Occipital lobe (tissue), 2 donors: Measurements from ENCODE around the gene PHLDA2. TPM values are rescaled to one million over a fixed set of nuclear protein-coding genes. Genes with fewer than 3 reads are reported as not detected.

Experiments used
- DNase-seq: peaks from one replicate; lab custom pipeline; 2025; lab: John Stamatoyannopoulos, UW
- total RNA-seq: library from RNA; depleted of rRNA; stranded (reverse); fragments of >200 nt; gene quantifications from one replicate; pipeline ENCODE4 v1.2.3, GENCODE V29; 2014

Gene PHLDA2
- total RNA-seq, 1 donor from 2014 or later, result not detected

DNA sequence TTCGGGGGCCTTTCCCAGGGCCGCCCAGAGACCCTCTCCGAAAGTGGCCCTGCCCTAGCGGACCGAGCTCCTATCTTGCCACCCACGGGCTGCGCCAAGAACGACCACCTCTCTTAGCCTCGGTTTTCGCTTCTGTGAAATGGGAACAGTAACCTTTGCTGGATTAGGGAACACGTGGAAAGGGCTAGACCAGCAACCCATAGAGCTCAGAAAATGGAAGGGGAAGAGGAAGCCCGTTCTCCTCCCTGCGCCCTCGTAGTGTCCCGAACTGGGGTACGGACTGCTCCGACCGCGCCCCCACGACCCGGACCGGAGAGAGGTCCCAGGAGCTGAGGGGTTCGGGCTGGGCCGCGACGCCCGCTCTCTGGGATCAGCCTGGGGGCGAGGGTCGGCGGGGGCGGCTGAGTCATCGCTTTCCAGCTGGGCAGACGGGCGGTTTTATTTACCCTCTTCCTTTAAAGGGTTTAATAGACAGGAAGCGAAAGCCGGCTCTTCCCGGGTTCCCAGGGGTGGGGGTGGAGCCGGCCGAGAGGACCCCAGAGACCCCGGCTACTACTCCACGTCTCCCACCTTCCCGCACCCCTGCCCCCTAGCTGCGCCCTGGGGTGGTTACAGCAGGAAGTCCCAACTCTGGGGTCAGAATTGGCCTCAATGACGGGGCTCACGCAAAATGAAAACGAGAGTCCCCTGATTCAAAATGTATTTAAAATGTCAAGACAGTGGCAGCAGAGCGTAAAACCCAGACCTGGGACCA is 907 bp upstream of the PHLDA2 start:
- no peak for DNase-seq

DNA sequence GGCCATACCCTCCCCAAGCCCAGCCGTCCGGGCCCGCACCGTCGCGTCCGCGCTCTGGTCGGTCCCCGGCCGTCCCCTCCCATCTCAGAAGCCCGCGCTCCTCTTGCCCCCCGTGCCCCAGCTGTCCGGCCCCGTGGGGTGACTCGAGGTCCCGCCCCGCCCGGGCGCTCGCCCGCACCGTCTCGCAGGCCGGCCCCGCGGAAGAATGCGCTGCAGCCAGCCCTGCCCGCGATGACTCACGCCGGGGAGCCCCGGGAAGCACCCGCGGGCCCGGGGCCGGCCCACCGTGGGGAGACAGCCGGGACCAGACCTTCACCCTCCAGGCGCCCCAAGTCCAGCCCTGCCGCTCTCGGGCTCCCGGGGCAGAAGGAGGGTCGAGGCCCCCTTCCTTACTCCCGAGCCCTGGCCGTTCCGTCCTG is 320 bp upstream of the PHLDA2 start:
- no peak for DNase-seq

DNA sequence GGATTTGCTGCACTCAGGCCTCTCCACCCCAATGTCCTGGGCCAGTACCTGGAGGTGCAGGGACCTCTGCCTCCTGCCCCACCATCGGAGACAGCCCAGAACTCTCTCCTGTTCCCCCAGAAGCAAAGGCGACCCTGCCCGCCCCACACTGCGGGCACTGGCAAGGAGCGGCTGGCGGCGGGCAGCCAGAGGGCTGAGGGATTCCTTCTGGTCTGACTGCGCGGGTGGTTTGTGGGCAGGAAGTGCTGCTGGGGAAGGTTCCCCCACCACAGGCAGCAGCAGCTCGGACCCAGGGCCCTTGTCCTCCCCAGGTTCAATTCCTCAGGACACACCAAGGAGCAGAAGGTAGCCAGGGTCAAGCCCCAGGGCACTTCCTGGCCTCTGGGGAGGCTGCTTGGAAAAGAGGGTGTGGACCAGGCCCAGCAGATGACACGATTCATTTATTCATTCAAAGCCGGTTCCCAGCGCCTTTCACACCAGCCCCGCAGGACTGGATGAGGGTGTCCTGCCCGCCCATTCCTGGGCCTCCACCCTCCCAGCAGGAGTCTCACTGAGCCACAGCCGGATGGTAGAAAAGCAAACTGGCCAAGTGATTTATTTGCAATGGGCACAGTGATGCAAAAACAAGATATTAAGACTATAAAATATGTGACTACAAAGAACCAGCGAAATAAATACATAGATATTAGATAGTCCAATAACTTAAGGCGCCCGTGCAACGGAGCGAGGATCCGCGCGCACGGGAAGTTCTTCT is 1.2 kb downstream of the PHLDA2 start:
- DNase-seq, result no peak

DNA sequence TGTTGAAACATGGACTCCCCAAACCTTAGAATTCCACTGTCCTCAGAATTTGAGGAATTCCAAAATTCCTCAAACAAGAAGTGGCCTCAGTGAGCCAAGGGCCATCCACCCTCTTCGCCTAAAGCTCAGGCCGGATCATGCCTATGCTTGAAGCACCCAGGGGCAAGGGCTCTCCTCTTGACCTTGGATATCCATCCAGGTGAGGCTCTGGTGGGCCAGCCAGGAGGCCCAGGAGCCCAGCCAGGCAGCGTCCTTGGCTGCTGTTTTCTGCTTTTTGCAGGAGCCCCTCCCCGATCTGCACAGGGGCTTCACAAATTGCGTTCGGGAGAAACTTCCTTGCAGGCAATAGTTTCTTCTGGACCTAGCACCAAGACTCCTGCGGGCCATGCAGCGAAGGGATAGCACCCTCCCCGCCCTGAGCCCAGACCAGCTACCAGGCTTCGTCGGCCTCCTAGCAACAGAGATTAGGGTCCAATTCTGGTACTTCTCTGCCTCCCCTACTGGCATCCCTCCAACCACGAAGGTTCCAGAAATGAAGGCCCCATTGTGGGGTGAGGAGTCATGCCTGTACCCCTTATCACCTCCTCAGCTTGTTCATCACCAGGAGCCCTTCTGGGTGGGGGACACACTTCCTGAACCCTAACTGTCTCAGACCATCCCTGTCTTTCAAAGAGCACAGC is 2.0 kb downstream of the PHLDA2 start:
- DNase-seq, result no peak

GRCh38 chr11:2926611-2927051 is 2.6 kb downstream of the PHLDA2 start:
- DNase-seq, result no peak

DNA sequence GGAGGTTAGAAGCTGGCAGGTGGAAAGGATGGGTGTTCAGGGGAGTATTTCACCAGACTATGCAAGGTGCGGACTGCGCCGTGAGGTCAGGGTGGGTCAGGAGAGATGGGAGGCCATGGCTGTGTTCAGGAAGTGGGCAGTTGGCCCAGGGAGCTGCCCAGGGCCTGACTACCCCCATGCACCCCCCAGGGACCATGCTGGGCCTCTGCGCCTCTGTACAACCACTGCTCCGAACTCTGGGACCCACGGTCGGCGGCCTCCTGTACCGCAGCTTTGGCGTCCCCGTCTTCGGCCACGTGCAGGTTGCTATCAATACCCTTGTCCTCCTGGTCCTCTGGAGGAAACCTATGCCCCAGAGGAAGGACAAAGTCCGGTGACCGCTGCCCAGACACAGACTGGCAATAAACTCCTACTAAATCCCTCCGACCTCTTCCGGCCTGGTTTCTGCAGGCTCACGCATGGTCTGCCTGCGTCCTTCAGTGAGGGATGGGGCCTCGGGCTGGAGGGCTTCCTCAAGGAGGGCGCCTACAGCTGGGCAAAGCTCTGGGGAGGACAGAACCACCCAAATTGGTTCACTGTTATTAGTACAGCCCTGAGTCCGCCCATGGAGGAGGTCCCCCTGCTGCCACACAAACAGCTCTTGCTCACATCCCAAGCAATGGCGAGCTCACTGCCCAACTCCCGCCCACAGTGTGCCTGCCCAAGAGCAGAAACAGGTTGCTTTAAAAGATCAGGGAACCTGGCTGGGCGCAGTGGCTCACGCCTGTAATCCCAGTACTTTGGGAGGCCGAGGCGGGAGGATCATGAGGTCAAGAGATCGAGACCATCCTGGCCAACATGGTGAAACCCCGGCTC is 4.2 kb downstream of the PHLDA2 start:
- DNase-seq, result no peak

GRCh38 chr11:2924381-2924780 is 4.8 kb downstream of the PHLDA2 start:
- no peak for DNase-seq

GRCh38 chr11:2923446-2924375 is 5.5 kb downstream of the PHLDA2 start:
- no peak for DNase-seq

GRCh38 chr11:2922655-2923054 is 6.6 kb downstream of the PHLDA2 start:
- no peak for DNase-seq

DNA sequence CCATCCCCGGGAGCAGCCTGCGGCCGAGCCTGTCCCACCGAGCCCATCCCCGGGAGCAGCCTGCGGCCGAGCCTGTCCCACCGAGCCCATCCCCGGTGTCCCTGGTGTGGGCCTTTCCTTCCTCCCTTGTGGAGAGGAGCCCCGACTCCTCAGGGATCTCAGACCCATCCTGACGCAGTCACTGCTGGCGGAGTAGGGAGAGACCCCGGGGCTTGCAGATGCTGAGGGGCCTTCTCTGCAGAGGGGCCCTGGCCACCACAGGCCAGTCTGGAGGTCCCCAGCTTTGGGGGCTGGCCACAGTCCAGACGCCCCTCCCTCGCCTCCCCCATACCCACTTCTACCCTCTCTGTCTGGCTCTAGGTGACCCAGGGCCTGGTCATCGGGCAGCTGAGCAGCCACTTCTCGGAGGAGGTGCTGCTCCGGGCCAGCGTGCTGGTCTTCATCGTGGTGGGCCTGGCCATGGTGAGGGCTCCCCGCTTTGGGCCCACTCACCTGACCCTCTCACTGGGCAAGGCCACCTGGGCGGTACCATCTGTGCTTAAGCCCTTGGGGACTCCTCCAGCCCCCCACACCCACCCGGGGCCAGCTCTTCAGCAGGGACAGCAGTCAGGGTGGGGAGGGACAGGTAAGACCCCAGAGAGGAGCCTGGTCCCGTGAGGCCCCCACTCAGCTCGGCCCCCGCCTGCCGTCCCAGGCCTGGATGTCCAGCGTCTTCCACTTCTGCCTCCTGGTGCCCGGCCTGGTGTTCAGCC is 7.3 kb downstream of the PHLDA2 start:
- no peak for DNase-seq

GRCh38 chr11:2921261-2921660 is 8.0 kb downstream of the PHLDA2 start:
- no peak for DNase-seq

DNA sequence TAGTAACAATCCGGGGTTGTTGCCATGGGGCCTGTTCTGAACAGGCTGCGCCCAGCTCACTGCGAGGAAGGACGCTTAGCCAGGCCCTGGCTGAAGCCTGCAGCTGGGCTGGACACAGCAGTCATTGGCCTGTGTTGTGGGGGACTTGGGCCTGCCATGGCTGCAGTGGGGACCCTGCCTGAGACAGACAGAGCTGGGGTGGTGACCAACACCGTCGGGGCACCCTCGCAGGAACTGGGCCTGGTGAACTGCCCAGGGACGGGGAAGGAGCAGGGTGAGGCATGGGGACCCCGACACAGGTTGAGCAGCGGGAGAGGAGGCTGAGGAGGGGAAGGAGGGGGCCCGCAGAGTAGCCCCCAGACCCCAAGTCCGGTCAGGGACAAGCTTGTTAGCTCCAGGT is 8.9 kb downstream of the PHLDA2 start:
- no peak for DNase-seq

DNA sequence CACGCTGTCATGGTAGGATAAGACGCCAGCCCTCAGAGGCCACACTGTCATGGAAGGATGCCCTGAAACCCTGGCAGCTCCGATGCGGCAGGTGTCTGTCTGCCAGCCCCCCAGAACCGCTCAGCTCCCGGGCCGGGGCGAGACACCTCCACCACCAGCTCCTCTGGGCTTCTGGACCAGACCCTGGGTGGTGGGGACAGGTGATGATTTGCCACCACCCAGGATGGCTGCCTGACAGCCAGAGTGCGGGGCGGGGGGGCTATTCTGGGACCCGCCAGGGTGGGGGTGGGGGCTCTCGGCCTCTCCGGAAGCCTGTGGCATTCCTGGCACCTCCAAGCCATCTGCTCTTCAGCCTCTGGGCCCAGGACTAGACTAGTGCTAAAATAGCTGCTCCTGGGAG is 9.4 kb downstream of the PHLDA2 start:
- DNase-seq, result no peak

DNA sequence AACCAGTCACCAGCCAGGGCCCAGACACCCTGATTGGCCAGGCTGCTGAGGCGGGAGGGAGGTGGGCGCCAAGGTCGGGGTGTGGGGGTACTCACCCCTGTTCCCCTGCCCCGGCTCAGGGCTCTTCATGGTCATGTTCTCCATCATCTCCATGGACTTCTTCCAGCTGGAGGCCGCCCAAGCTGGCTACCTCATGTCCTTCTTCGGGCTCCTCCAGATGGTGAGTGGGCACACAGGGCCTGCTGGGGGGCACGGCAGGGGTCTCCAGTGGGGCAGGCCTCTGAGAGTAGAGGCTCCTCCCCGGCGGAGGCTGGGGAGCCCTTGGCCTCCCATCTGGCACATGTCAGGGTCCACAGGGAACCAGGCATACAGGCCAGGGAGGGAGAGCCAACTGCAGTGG is 10.0 kb downstream of the PHLDA2 start:
- no peak for DNase-seq

GRCh38 chr11:2917842-2918490 is 11.3 kb downstream of the PHLDA2 start:
- no peak for DNase-seq

- no peak for DNase-seq
Measured at GRCh38 chr11:2916892-2917645, 12.2 kb downstream of the PHLDA2 start.

DNA sequence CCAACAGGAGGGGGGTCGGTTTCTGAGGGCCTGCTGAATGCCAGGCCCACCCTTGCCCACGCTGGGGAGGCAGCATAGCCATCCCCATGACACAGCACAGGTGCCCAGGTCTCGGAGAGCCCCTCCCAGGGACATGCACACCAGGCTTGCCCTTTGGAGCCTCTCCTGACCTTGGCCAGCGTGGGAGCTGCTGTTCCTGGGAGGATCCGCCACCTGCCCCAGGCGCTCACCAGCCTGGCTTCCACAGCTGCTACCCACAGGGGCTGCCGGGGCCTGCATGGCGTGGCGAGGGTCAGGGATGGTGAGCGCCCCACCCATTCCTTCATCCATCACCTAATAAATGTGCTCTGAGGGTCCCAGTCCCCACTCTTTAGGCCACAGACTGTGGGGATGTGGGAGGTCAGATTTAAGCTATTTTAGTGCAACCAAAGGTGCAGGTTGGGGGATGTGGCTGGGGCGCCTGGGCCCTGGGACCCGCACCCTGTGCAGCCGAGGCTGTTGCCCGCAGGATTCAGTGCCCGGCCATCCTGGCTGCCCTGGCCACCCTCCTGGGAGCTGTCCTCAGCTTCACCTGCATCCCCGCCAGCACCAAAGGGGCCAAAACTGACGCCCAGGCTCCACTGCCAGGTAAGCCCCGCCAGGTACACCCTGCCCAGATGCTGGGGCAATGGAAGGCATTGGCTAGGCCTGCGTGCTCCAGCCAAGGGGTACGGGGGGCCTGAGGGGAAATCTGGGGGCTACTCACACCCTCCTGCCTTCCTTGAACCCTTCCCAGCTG is 12.9 kb downstream of the PHLDA2 start:
- DNase-seq, result no peak

DNA sequence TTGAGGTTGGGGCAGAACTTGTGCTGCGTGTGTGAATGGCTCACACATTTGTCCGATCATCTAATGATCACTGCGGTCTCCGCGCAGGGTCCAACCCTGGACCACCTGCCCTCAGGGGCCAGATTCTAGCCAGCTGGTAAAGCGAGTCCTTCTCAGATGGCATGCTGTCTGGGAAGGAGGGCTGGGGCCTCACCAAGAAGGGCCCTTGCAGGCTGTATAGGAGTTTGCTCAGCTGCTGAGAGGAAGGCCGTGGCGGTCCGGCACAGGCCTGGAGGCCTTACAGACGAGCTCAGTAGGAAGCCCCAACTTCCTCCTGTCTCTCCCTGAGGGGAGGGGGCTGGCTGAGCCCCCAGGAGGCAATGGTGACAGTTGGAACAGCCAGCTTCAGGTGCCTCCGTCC is 13.7 kb downstream of the PHLDA2 start:
- DNase-seq, result no peak
